SU-DHL-6 (cell line): ENCODE measurements around the gene TMIE.

Source experiments
- EZH2phosphoT487 ChIP-seq: fragments of 200-600 bp; sonication (generic), shearing (Covaris generic); conservative IDR thresholded peaks from 2 replicates; pipeline ENCODE4 v1.6.1; 2018; ENCODE audit warnings: mild to moderate bottlenecking, antibody characterized with exemption, low read length, moderate library complexity, mixed read lengths
- TF ChIP-seq, protein P1 (sequence below): fragments of 200-600 bp; sonication (generic); IDR thresholded peaks from one replicate; pipeline ENCODE4 v1.5.1; 2017; ENCODE audit warnings: antibody characterized with exemption, mild to moderate bottlenecking, low read length, moderate library complexity; ENCODE audit not compliant: insufficient read depth, poor library complexity, severe bottlenecking

DNA sequence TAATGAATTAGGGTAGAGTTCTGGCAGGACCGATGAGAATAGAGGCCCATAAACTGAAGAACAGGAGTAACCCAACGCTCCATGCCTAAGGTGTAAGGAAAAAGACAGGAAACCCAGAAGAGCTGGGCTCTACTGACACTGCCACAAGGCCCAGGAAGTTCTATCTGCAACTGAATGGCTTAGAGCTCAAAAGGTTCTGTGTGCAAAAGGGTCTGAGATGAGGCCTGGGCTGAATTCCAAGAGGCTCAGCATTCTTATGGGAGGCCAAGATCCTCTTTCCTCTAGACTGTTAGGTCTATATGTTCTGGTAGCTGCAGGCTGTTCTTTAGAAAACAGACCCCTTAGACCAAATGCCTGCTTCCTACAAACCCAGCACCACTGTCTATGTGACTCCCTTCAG is 47.0 kb downstream of the TMIE start:
- TF ChIP-seq, protein P1, sequence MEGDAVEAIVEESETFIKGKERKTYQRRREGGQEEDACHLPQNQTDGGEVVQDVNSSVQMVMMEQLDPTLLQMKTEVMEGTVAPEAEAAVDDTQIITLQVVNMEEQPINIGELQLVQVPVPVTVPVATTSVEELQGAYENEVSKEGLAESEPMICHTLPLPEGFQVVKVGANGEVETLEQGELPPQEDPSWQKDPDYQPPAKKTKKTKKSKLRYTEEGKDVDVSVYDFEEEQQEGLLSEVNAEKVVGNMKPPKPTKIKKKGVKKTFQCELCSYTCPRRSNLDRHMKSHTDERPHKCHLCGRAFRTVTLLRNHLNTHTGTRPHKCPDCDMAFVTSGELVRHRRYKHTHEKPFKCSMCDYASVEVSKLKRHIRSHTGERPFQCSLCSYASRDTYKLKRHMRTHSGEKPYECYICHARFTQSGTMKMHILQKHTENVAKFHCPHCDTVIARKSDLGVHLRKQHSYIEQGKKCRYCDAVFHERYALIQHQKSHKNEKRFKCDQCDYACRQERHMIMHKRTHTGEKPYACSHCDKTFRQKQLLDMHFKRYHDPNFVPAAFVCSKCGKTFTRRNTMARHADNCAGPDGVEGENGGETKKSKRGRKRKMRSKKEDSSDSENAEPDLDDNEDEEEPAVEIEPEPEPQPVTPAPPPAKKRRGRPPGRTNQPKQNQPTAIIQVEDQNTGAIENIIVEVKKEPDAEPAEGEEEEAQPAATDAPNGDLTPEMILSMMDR: no peak
- TF ChIP-seq EZH2phosphoT487: no peak
